ENCODE results near the gene MCC. TPM values are rescaled to one million over a fixed set of nuclear protein-coding genes. Genes with fewer than 3 reads are reported as not detected.

MCC gene
- total RNA-seq, 3 donors from 2014 or later, result 1.2 to 2.9 (median 2.5) TPM

GRCh38 chr5:113230711-113231652, 257.3 kb downstream of the MCC start:
- ATAC-seq, result no peak
- peaks cover 2% of the 10 kb centered on the region for H3K4me1 Mint-ChIP-seq (ENCODE audit: low read depth)

DNA sequence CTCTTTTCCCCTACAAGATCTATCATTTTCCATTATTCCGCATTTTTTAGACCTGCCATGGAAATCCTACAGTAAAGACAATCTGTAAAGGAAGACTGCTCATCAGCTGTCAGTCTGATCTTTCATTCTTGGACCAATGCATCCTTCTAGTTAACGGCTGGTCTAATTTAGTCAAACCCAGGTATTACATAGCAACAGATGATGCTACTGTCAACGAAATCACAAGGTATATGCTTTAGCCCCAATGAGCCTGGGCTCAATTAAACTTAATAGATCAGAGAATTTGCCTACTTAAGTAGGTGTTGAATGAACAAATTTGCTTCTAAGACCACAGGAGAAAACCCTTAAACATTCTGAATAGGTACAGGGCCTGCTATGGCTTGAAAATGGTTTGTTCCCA, 260.5 kb downstream of the MCC start:
- DNase-seq, result no peak
- Mint-ChIP-seq H3K36me3 (ENCODE audit: insufficient read depth) (no peaks in the 10 kb centered on the region), H3K27me3 (ENCODE audit: low read depth) (no peaks in the 10 kb centered on the region), H3K4me3 (no peak overlapping the region), H3K4me1 (ENCODE audit: low read depth) (no peaks in the 10 kb centered on the region), H3K9me3 (no peaks in the 10 kb centered on the region)
- no peak for ATAC-seq

More at GRCh38 chr5:113230711-113231652, 257.3 kb downstream of the MCC start:
- H3K4me3 Mint-ChIP-seq, result no peak overlapping the region
- no peaks in the 10 kb centered on the region for H3K27me3 Mint-ChIP-seq (ENCODE audit: low read depth)
- no peaks in the 10 kb centered on the region for H3K36me3 Mint-ChIP-seq (ENCODE audit: insufficient read depth)
- DNase-seq, result no peak
- H3K9me3 Mint-ChIP-seq, result no peaks in the 10 kb centered on the region

GRCh38 chr5:113226116-113226736, 262.0 kb downstream of the MCC start:
- H3K36me3 Mint-ChIP-seq (ENCODE audit: insufficient read depth), result no peaks in the 10 kb centered on the region
- no peaks in the 10 kb centered on the region for H3K27me3 Mint-ChIP-seq (ENCODE audit: low read depth)
- H3K9me3 Mint-ChIP-seq, result no peaks in the 10 kb centered on the region
- no peak overlapping the region for H3K4me3 Mint-ChIP-seq
- no peaks in the 10 kb centered on the region for H3K4me1 Mint-ChIP-seq (ENCODE audit: low read depth)
- DNase-seq (no peak), ATAC-seq (no peak)

GRCh38 chr5:113225259-113225658, 263.0 kb downstream of the MCC start:
- H3K4me1 Mint-ChIP-seq (ENCODE audit: low read depth), result no peaks in the 10 kb centered on the region
- H3K9me3 Mint-ChIP-seq, result no peaks in the 10 kb centered on the region

GRCh38 chr5:113224605-113225065, 263.6 kb downstream of the MCC start:
- no peaks in the 10 kb centered on the region for H3K27me3 Mint-ChIP-seq (ENCODE audit: low read depth)
- no peak for ATAC-seq
- no peak for DNase-seq
- H3K36me3 Mint-ChIP-seq (ENCODE audit: insufficient read depth), result no peaks in the 10 kb centered on the region
- H3K4me1 Mint-ChIP-seq (ENCODE audit: low read depth), result no peaks in the 10 kb centered on the region
- H3K9me3 Mint-ChIP-seq, result no peaks in the 10 kb centered on the region
- no peak overlapping the region for H3K4me3 Mint-ChIP-seq

More at GRCh38 chr5:113225259-113225658, 263.0 kb downstream of the MCC start:
- no peak for ATAC-seq
- H3K27me3 Mint-ChIP-seq (ENCODE audit: low read depth), result no peaks in the 10 kb centered on the region
- DNase-seq, result no peak
- H3K4me3 Mint-ChIP-seq, result no peak overlapping the region
- H3K36me3 Mint-ChIP-seq (ENCODE audit: insufficient read depth), result no peaks in the 10 kb centered on the region

DNA sequence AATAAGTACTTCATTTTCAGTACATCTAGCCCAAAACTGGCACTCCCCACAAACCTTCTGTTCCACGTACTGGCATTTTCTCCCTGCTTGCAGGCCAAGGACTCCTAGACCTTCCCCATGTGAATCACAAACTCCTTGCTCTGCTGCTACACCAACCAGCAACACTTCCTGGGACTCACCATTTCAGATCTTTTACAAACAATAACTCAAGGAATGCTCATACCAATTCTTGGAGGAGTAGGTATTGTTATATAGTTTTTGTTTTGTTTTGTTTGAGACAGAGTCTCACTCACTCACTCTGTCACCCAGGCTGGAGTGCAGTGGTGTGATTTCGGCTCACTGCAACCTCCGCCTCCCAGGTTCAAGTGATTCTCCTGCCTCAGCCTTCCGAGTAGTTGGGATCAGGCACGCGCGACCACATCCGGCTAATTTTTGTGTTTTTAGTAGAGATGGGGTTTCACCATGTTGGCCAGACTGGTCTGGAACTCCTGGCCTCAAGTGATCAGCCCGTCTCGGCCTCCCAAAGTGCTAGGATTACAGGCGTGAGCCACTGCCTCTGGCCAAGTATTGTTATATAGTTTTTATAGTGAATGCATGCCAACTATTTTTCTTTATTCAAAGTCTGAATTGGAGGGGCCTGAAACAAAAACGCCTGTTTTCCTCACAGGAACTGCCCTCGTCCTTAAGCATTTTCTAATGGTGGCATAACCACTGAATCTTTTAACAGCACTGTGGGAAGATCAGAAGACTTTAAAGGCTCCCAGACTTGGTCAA, 264.2 kb downstream of the MCC start:
- no peaks in the 10 kb centered on the region for H3K4me1 Mint-ChIP-seq (ENCODE audit: low read depth)
- no peak for DNase-seq

DNA sequence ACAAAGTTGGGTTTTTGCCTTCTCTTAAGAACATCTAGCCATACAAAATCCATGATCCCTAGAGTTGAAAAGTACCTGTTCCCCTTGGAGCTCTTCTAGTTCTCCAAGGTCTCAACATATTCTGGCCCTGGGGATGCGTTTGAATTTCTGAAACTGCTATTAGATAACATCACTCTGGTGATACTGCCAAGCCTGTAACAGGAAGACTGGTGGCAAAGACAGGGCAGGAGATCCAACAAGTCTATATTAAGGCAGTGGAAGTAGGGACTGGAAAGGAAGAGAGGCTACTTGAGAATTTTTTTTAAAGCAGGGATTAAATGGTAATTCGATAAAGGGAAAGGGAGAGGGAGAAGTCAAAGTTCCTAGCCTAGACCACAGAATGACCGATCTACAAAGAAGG, 264.9 kb downstream of the MCC start:
- Mint-ChIP-seq H3K36me3 (ENCODE audit: insufficient read depth) (no peaks in the 10 kb centered on the region), H3K4me3 (no peak overlapping the region), H3K4me1 (ENCODE audit: low read depth) (no peaks in the 10 kb centered on the region), H3K9me3 (no peaks in the 10 kb centered on the region), H3K27me3 (ENCODE audit: low read depth) (no peaks in the 10 kb centered on the region)
- ATAC-seq (no peak), DNase-seq (no peak)

More for the DNA sequence above, 264.2 kb downstream of the MCC start:
- H3K4me3 Mint-ChIP-seq, result no peak overlapping the region
- no peak for ATAC-seq
- no peaks in the 10 kb centered on the region for H3K27me3 Mint-ChIP-seq (ENCODE audit: low read depth)
- H3K36me3 Mint-ChIP-seq (ENCODE audit: insufficient read depth), result no peaks in the 10 kb centered on the region
- H3K9me3 Mint-ChIP-seq, result no peaks in the 10 kb centered on the region

- Mint-ChIP-seq H3K4me3 (no peak overlapping the region), H3K4me1 (ENCODE audit: low read depth) (no peaks in the 10 kb centered on the region), H3K9me3 (no peaks in the 10 kb centered on the region), H3K27me3 (ENCODE audit: low read depth) (peaks cover 3% of the 10 kb centered on the region), H3K36me3 (ENCODE audit: insufficient read depth) (no peaks in the 10 kb centered on the region)
- ATAC-seq (no peak), DNase-seq (no peak)
Measured at GRCh38 chr5:113221294-113222176, 266.7 kb downstream of the MCC start.

GRCh38 chr5:113219695-113220094, 268.6 kb downstream of the MCC start:
- DNase-seq, result no peak
- no peak for ATAC-seq
- H3K9me3 Mint-ChIP-seq, result no peaks in the 10 kb centered on the region
- no peak overlapping the region for H3K4me3 Mint-ChIP-seq
- no peaks in the 10 kb centered on the region for H3K4me1 Mint-ChIP-seq (ENCODE audit: low read depth)
- no peaks in the 10 kb centered on the region for H3K36me3 Mint-ChIP-seq (ENCODE audit: insufficient read depth)
- H3K27me3 Mint-ChIP-seq (ENCODE audit: low read depth), result peaks cover 3% of the 10 kb centered on the region

GRCh38 chr5:113218906-113219517, 269.2 kb downstream of the MCC start:
- ATAC-seq (no peak), DNase-seq (no peak)
- H3K27me3 Mint-ChIP-seq (ENCODE audit: low read depth), result peaks cover 3% of the 10 kb centered on the region
- H3K9me3 Mint-ChIP-seq, result no peaks in the 10 kb centered on the region
- no peaks in the 10 kb centered on the region for H3K36me3 Mint-ChIP-seq (ENCODE audit: insufficient read depth)
- H3K4me3 Mint-ChIP-seq, result no peak overlapping the region
- H3K4me1 Mint-ChIP-seq (ENCODE audit: low read depth), result no peaks in the 10 kb centered on the region

- Mint-ChIP-seq H3K36me3 (ENCODE audit: insufficient read depth) (no peaks in the 10 kb centered on the region), H3K4me1 (ENCODE audit: low read depth) (no peaks in the 10 kb centered on the region), H3K27me3 (ENCODE audit: low read depth) (peaks cover 3% of the 10 kb centered on the region), H3K4me3 (no peak overlapping the region), H3K9me3 (no peaks in the 10 kb centered on the region)
- ATAC-seq (no peak), DNase-seq (no peak)
Measured at GRCh38 chr5:113218200-113218599, 270.1 kb downstream of the MCC start.

GRCh38 chr5:113217619-113218184, 270.6 kb downstream of the MCC start:
- no peak for ATAC-seq
- DNase-seq, result no peak
- H3K9me3 Mint-ChIP-seq, result no peaks in the 10 kb centered on the region
- no peak overlapping the region for H3K4me3 Mint-ChIP-seq
- H3K36me3 Mint-ChIP-seq (ENCODE audit: insufficient read depth), result no peaks in the 10 kb centered on the region
- H3K4me1 Mint-ChIP-seq (ENCODE audit: low read depth), result no peaks in the 10 kb centered on the region
- H3K27me3 Mint-ChIP-seq (ENCODE audit: low read depth), result peaks cover 3% of the 10 kb centered on the region

DNA sequence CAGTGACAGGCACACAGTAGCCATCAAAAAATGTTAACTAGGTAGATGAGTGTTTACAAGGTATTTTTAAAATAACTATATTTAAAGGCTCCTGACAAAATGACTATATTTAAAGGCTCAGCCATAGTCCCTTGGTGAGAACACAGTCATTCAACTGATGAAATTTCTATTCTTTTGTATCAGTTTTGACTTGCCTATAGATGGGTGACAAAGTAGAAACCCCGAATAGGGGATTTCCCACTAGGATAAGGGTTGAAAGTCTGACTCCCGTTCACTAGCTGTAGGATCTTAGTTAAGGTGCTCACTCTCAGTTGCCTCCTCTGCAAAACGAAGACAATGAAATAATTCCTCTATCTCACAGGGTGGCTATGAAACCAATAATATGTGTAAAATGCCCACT, 271.7 kb downstream of the MCC start:
- peaks cover 3% of the 10 kb centered on the region for H3K27me3 Mint-ChIP-seq (ENCODE audit: low read depth)
- no peaks in the 10 kb centered on the region for H3K4me1 Mint-ChIP-seq (ENCODE audit: low read depth)
- H3K4me3 Mint-ChIP-seq, result no peak overlapping the region
- ATAC-seq, result no peak
- no peaks in the 10 kb centered on the region for H3K36me3 Mint-ChIP-seq (ENCODE audit: insufficient read depth)
- no peaks in the 10 kb centered on the region for H3K9me3 Mint-ChIP-seq
- no peak for DNase-seq
